Stimulated activated CD4-positive, alpha-beta T cell treated with anti-CD3 and anti-CD28 coated beads, Interleukin-4, amount 100 ng/mL, for 1 hour (primary cell): Measurements from ENCODE around the gene VAMP3.

Source experiments
- DNase-seq: peaks from one replicate; pipeline ENCODE4 v3.0.0-alpha.2; 2020

The VAMP3 gene

GRCh38 chr1:7821282-7821681 is 50.2 kb downstream of the VAMP3 start:
- no peak for DNase-seq

DNA sequence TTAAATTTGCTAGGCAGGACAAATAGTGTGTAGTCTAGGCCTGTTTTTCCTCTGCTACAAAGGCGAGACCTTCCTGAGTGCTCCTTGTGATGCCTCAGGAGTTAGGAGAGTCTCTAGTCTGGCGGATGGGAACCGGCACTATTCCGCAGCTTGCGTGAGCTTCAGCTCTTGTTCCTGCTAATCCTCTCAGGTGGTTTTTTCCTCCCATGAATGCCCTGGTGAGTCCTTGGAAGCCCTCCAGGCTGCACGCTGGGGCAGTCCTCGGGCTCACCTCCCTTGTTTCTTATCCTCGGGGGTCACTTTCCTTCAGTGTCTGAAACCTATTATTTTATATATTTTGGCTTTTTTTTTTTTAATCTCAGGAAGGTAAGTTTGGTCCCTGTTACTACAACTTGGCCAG is 53.6 kb downstream of the VAMP3 start:
- DNase-seq: no peak

- no peak for DNase-seq
Observed at GRCh38 chr1:7826363-7826762, 55.3 kb downstream of the VAMP3 start.

DNA sequence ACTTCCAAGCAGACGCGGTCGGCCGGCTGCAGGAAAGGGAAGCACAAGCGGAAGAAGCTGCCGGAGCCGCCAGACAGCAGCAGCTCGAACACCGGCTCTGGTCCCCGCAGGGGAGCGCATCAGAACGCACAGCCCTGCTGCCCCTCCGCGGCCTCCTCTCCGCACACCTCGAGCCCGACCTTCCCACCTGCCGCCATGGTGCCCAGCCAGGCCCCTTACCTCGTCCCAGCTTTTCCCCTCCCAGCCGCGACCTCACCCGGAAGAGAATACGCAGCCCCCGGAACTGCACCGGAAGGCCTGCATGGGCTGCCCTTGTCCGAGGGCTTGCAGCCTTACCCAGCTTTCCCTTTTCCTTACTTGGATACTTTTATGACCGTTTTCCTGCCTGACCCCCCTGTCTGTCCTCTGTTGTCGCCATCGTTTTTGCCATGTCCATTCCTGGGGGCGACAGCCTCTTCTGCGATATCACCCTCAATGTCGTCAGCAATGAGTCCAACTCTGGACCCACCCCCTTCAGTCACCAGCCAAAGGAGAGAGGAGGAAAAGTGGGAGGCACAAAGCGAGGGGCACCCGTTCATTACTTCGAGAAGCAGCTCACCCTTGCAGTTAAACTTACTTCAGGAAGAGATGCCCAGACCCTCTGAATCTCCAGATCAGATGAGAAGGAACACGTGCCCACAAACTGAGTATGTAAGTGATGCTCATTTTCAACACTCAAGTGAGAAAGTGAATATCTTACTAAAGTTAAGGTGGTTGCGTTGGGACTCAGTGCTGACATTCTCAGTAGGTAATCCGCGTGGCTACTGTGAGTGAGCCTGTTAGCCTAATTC is 56.2 kb downstream of the VAMP3 start:
- peak; percentile 45 for DNase-seq
